PC-3 (cell line): Measurements from ENCODE around the gene PTPRQ. TPM values are rescaled to one million over a fixed set of nuclear protein-coding genes. Genes with fewer than 3 reads are reported as not detected.

Experiments used
- ATAC-seq: fragments of 200-7000 bp; cut with Tn5 transposase; 2 replicates; pipeline ENCODE4 v1.9.1; 2020; ENCODE audit warnings: mild to moderate bottlenecking, moderate library complexity
- Bru-seq: library from RNA; stranded (reverse); fragments of 400-500 nt; gene quantifications from one replicate; lab custom pipeline; 2021; lab: Mats Ljungman, UMichigan
- BruChase-seq, 2 experiments: library from RNA; stranded (reverse); fragments of 400-500 nt; gene quantifications; one replicate each; lab custom pipeline; 2021; lab: Mats Ljungman, UMichigan
- BruUV-seq: library from RNA; stranded (reverse); fragments of 400-500 nt; replicated peaks from 2 replicates; lab custom pipeline; 2021; lab: Mats Ljungman, UMichigan
- CTCF ChIA-PET: fragments of 300-600 bp; sonication (Branson Sonifier 250); formaldehyde crosslinking; loops from one replicate; lab custom pipeline; 2022; ENCODE audit warnings: antibody characterized with exemption; lab: Charles Lee
- POLR2A ChIA-PET: fragments of 300-600 bp; sonication (Branson Sonifier 250); formaldehyde crosslinking; loops from one replicate; lab custom pipeline; 2022; ENCODE audit warnings: antibody characterized with exemption; ENCODE audit not compliant: unreplicated experiment; lab: Charles Lee
- DNase-seq: peaks from one replicate; pipeline ENCODE4 v3.0.0-alpha.2; 2015
- H2AFZ ChIP-seq: fragments of 300-600 bp; sonication (generic); 2 replicates; pipeline ENCODE4 v1.6.0; 2016; ENCODE audit warnings: antibody characterized with exemption, low read length
- H3F3A ChIP-seq: fragments of 300-600 bp; sonication (generic); one replicate; pipeline ENCODE4 v1.6.0; 2017; ENCODE audit warnings: antibody characterized with exemption, low read length, control low read depth, mild to moderate bottlenecking; ENCODE audit not compliant: unreplicated experiment
- H3K27ac ChIP-seq: fragments of 300-600 bp; sonication (generic); 2 replicates; pipeline ENCODE4 v1.5.1; 2016; ENCODE audit warnings: mild to moderate bottlenecking, low read length
- H3K27me3 ChIP-seq: fragments of 300-600 bp; sonication (generic); 2 replicates; pipeline ENCODE4 v1.6.1; 2016; ENCODE audit warnings: low read length, mixed read lengths
- H3K36me3 ChIP-seq: fragments of 300-600 bp; sonication (generic); 2 replicates; pipeline ENCODE4 v1.6.1; 2016; ENCODE audit warnings: low read depth, mixed run types, low read length, mixed read lengths
- H3K4me1 ChIP-seq: fragments of 300-600 bp; sonication (generic); 2 replicates; pipeline ENCODE4 v1.5.1; 2016; ENCODE audit warnings: low read length; ENCODE audit not compliant: insufficient read depth
- H3K4me2 ChIP-seq: fragments of 300-600 bp; sonication (generic); 2 replicates; pipeline ENCODE4 v1.6.0; 2016; ENCODE audit warnings: low read length
- H3K4me3 ChIP-seq: fragments of 300-600 bp; sonication (generic); 2 replicates; pipeline ENCODE4 v1.5.1; 2016; ENCODE audit warnings: mild to moderate bottlenecking, low read length, mixed read lengths
- H3K79me2 ChIP-seq: fragments of 300-600 bp; sonication (generic); 2 replicates; pipeline ENCODE4 v1.6.1; 2017; ENCODE audit warnings: low read length, mixed read lengths
- H3K9ac ChIP-seq: fragments of 300-600 bp; sonication (generic); 2 replicates; pipeline ENCODE4 v1.6.0; 2016; ENCODE audit warnings: mild to moderate bottlenecking, low read length
- H3K9me2 ChIP-seq: fragments of 300-600 bp; sonication (generic); replicated peaks from 2 replicates; pipeline ENCODE4 v1.6.1; 2016; ENCODE audit warnings: mixed run types, low read length, mixed read lengths
- H3K9me3 ChIP-seq: fragments of 300-600 bp; sonication (generic); 2 replicates; pipeline ENCODE4 v1.6.1; 2016; ENCODE audit warnings: low read length, mixed read lengths
- H4K20me1 ChIP-seq: fragments of 300-600 bp; sonication (generic); 2 replicates; pipeline ENCODE4 v1.6.1; 2016; ENCODE audit warnings: low read length, mixed read lengths
- CTCF ChIP-seq: fragments of 300-600 bp; sonication (generic); conservative IDR thresholded peaks from 2 replicates; pipeline ENCODE4 v1.5.1; 2017; ENCODE audit warnings: antibody characterized with exemption, low read depth, mild to moderate bottlenecking, low read length
- EZH2 ChIP-seq: fragments of 300-600 bp; sonication (generic); IDR thresholded peaks from one replicate; pipeline ENCODE4 v1.6.1; 2017; ENCODE audit warnings: antibody characterized with exemption, mild to moderate bottlenecking, low read length; ENCODE audit not compliant: unreplicated experiment
- EZH2phosphoT487 ChIP-seq: fragments of 300-600 bp; sonication (generic); IDR thresholded peaks from 2 replicates; pipeline ENCODE4 v1.6.1; 2018; ENCODE audit warnings: mild to moderate bottlenecking, antibody characterized with exemption, low read length, borderline replicate concordance
- intact Hi-C: fragments of 100-400 bp; cut with micrococcal nuclease; formaldehyde crosslinking; loops from 2 replicates; pipeline ENCODE4 v1.9.0; 2023
- long read RNA-seq: library from polyadenylated mRNA; unstranded; transcript quantifications from one replicate; pipeline ENCODE4 v2.0.0, GENCODE V29; 2021; ENCODE audit not compliant: unreplicated experiment
- total RNA-seq: library from RNA; depleted of rRNA; stranded (reverse); fragments of >200 nt; gene quantifications from 2 replicates; pipeline ENCODE4 v1.2.3, GENCODE V29; 2014; rRNA removed

The PTPRQ gene
- total RNA-seq, result 0.07 TPM in 1 of 2 replicates, not detected in the other
- percentile 4 among the genes with signal in this experiment for Bru-seq, nascent RNA
- percentile 6 among the genes with signal in this experiment for BruChase-seq, experiment 1, labeled RNA remaining after a 6-hour chase
- BruChase-seq, experiment 2, labeled RNA remaining after a 2-hour chase, result percentile 9 among the genes with signal in this experiment
- long read RNA-seq, result 0 reads

GRCh38 chr12:80443974-80444666 is at the start of gene PTPRQ:
Gene PTPRQ (plus strand): TSS chr12:80444235. CDS start chr12:80444346, 111 bp downstream.
- no peak for TF ChIP-seq EZH2
- TF ChIP-seq EZH2phosphoT487, result no peak
- TF ChIP-seq CTCF, result no peak
- no TSS peak for BruUV-seq
- H3F3A ChIP-seq, result no peaks in the 10 kb centered on the region
- no peak for DNase-seq
- no peak within 1 kb of the TSS for H3K4me2 ChIP-seq
- no peaks in the 10 kb centered on the region for H4K20me1 ChIP-seq
- no peaks in the 10 kb centered on the region for H3K9me2 ChIP-seq
- H3K79me2 ChIP-seq, result no peaks in the 10 kb centered on the region
- no peaks in the 10 kb centered on the region for H3K9me3 ChIP-seq
- H3K27ac ChIP-seq, result no peak within 1 kb of the TSS
- intact Hi-C loops, result no loop called here
- CTCF ChIA-PET, result no interaction called here
- H3K36me3 ChIP-seq, result no peaks in the 10 kb centered on the region
- no peak within 1 kb of the TSS for H3K4me3 ChIP-seq
- no peaks in the 10 kb centered on the region for H3K27me3 ChIP-seq
- no peak within 1 kb of the TSS for H3K9ac ChIP-seq
- no peak for ATAC-seq
- H3K4me1 ChIP-seq, result peaks cover 4% of the 10 kb centered on the region; the same call in 1 of the 2 replicates
- POLR2A ChIA-PET, result interaction anchor here (0.6 kb wide), 1 partner anchor 182 kb away, joined by 11 read pairs; no protein-coding TSS in a partner anchor
- H2AFZ ChIP-seq, result no peak within 1 kb of the TSS

GRCh38 chr12:80400571-80400991 is 43.5 kb upstream of the PTPRQ start:
- no peaks in the 10 kb centered on the region for H3K36me3 ChIP-seq
- H2AFZ ChIP-seq, result no peak overlapping the region
- ChIA-PET POLR2A (no interaction called here), CTCF (no interaction called here)
- H3K79me2 ChIP-seq, result no peaks in the 10 kb centered on the region
- H3K4me1 ChIP-seq, result peaks cover 13% of the 10 kb centered on the region
- H3K9me3 ChIP-seq, result no peaks in the 10 kb centered on the region
- ATAC-seq (no peak), DNase-seq (no peak)
- no TSS peak for BruUV-seq
- TF ChIP-seq EZH2phosphoT487 (no peak), EZH2 (no peak), CTCF (no peak)
- no peaks in the 10 kb centered on the region for H3K27me3 ChIP-seq
- intact Hi-C loops, result no loop called here
- H3K4me3 ChIP-seq, result no peak overlapping the region
- no peak overlapping the region for H3K27ac ChIP-seq
- H3K9me2 ChIP-seq, result no peaks in the 10 kb centered on the region
- no peak overlapping the region for H3K4me2 ChIP-seq
- no peaks in the 10 kb centered on the region for H4K20me1 ChIP-seq
- no peak overlapping the region for H3K9ac ChIP-seq
- no peaks in the 10 kb centered on the region for H3F3A ChIP-seq

- H3K4me3 ChIP-seq, result no peak overlapping the region
- H3K9me3 ChIP-seq, result no peaks in the 10 kb centered on the region
- DNase-seq (no peak), ATAC-seq (no peak)
- BruUV-seq, result no TSS peak
- H4K20me1 ChIP-seq, result no peaks in the 10 kb centered on the region
- ChIA-PET POLR2A (no interaction called here), CTCF (no interaction called here)
- intact Hi-C loops, result no loop called here
- no peak overlapping the region for H3K4me2 ChIP-seq
- H3K36me3 ChIP-seq, result no peaks in the 10 kb centered on the region
- H3K27me3 ChIP-seq, result no peaks in the 10 kb centered on the region
- TF ChIP-seq EZH2, result no peak
- no peak for TF ChIP-seq CTCF
- no peak for TF ChIP-seq EZH2phosphoT487
- no peak overlapping the region for H2AFZ ChIP-seq
- no peaks in the 10 kb centered on the region for H3K9me2 ChIP-seq
- H3F3A ChIP-seq, result no peaks in the 10 kb centered on the region
- no peak overlapping the region for H3K9ac ChIP-seq
- H3K27ac ChIP-seq, result no peak overlapping the region
- peaks cover 13% of the 10 kb centered on the region for H3K4me1 ChIP-seq
- H3K79me2 ChIP-seq, result no peaks in the 10 kb centered on the region
Observed at GRCh38 chr12:80401191-80401590, 42.8 kb upstream of the PTPRQ start.
